Spinal cord (tissue), 10 donors: ENCODE results near the gene AGK. TPM values are rescaled to one million over a fixed set of nuclear protein-coding genes. Genes with fewer than 3 reads are reported as not detected.

Source experiments
- DNase-seq, 6 donors: peaks; one replicate each; pipeline versions ENCODE4 v3.0.0 to v3.0.0-alpha.2; 2013 to 2015; ENCODE audit warnings: low spot score in 6 of 6, low read depth in 4 of 6
- H3K27ac ChIP-seq: one replicate; pipeline ENCODE4 v1.5.1; 2013; ENCODE audit warnings: low read depth, low read length, control low read depth
- H3K27me3 ChIP-seq: one replicate; pipeline ENCODE4 v1.6.1; 2013; ENCODE audit warnings: low read length; ENCODE audit not compliant: control insufficient read depth, insufficient read depth
- H3K36me3 ChIP-seq: one replicate; pipeline ENCODE4 v1.6.1; 2013; ENCODE audit warnings: low read length; ENCODE audit not compliant: control insufficient read depth, insufficient read depth
- H3K4me1 ChIP-seq: one replicate; pipeline ENCODE4 v1.6.1; 2013; ENCODE audit warnings: low read length; ENCODE audit not compliant: control insufficient read depth, insufficient read depth
- H3K4me3 ChIP-seq: one replicate; pipeline ENCODE4 v1.5.1; 2013; ENCODE audit warnings: low read depth, low read length, control low read depth
- H3K9me3 ChIP-seq: one replicate; pipeline ENCODE4 v1.6.1; 2013; ENCODE audit warnings: low read length; ENCODE audit not compliant: control insufficient read depth, insufficient read depth
- WGBS: methylation state at CpG from one replicate; pipeline ENCODE4 v1.1.5; 2013; ENCODE audit warnings: missing lambda C conversion rate; ENCODE audit not compliant: insufficient coverage; 5-methylcytosine and 5-hydroxymethylcytosine counted together
- polyA plus RNA-seq, 2 donors: library from polyadenylated mRNA; unstranded; fragments of 120-200 nt; gene quantifications; one replicate each; pipeline ENCODE4 v1.2.1, GENCODE V29; 2013; ENCODE audit not compliant: insufficient read length in 2 of 2
- total RNA-seq, 2 donors: library from RNA; depleted of rRNA in 1 of 2; stranded (reverse); fragments of 120-200 nt in 1 of 2; fragments of >200 nt in 1 of 2; gene quantifications; one replicate each; pipeline versions ENCODE4 v1.2.3 to v1.2.4, GENCODE V29; 2013 to 2014
- donor health status: healthy.

AGK gene
- total and polyA plus RNA-seq, 4 donors = 43.7 to 65.7 (median 48.5) TPM

DNA sequence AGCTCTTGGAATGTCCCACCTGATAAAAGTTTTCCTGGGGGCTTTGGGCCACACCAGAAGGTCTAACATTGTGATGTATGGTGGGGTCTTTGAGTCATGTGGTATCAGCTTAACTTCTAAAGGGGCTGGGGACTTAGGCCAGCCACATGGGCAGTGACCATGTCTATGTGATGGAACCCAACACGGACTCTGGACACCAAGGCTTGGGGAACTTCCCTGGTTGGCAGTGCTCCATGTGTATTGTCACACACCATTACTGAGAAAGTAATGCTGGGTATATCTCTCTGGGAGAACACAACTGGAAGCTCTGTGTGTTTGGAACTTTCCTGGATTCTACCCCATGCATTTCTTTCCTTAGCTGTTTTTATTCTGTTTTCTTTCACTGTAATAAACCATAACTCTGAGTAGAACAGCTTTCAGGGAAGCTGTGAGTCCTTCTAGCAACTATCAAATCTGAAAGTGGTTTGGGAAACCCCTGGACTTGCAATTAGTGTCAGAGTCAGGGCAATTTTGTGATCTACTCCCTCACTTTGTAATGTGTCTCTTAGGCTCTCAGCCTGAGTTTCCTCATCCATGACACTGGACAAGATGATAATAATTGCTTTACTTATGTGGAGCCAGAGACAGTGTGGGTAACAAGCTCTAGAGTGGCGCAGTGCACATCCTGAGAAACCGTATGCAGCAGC, 28.4 kb upstream of the AGK start:
- Histone ChIP-seq H3K4me1 (no peaks in the 10 kb centered on the region), H3K27ac (no peak overlapping the region), H3K27me3 (no peaks in the 10 kb centered on the region), H3K9me3 (no peaks in the 10 kb centered on the region), H3K4me3 (no peak overlapping the region), H3K36me3 (no peaks in the 10 kb centered on the region)
- DNase-seq = no peak
- WGBS = 83% methylated on average over 3 of the region's 3 CpGs

DNA sequence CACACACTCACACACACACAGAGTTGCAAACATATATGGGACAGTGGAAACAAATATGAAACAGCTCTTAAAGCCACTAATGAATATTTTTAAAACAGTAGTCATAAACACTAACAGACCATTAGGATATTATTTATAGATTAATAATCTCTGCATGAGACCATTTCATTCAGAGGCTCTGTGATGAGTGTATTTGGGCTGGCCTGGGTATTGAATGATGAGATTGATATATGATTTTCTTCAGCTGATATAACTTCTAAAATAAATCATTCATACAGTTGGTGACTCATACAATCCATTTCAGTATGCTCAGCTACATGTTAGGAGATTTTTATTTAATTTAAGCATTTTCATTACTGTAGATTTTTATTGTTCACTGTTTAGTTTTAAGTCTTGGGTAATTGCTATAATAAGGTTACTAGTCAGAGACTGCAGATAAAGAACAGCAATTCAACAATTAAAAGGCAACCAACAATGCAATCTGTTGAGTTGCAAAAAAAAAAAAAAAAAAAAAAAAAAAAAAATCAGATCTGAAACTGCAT, 25.2 kb upstream of the AGK start:
- H3K36me3 ChIP-seq = no peaks in the 10 kb centered on the region
- H3K4me1 ChIP-seq = no peaks in the 10 kb centered on the region
- no peaks in the 10 kb centered on the region for H3K27me3 ChIP-seq
- peak in 1 of 6 donors; percentile 28 for DNase-seq
- no peak overlapping the region for H3K4me3 ChIP-seq
- no peaks in the 10 kb centered on the region for H3K9me3 ChIP-seq
- no peak overlapping the region for H3K27ac ChIP-seq

DNA sequence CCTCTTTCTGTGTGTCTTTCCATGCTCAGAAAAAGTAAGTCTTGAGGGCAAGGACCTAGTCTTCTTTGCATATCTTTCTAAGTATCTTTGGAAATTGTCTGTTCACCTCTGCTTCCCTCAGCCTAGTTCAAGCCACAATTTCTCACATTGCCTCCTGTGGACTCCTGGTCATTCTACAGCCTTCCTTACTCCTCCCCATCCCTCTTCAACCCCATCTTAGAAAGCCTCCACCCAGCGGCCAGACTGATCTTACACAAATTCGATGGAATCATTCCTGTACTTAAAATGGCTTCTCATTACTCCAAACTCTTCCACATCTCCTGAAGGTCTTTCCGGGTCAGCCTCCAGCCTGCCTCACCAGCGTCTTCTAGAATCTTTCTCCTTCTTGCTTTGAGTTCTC, 24.1 kb upstream of the AGK start:
- Histone ChIP-seq H3K4me1 (no peaks in the 10 kb centered on the region), H3K4me3 (no peak overlapping the region), H3K27me3 (no peaks in the 10 kb centered on the region), H3K27ac (no peak overlapping the region), H3K9me3 (no peaks in the 10 kb centered on the region), H3K36me3 (no peaks in the 10 kb centered on the region)
- WGBS = 95% methylated on average over 4 of the region's 4 CpGs
- no peak for DNase-seq

DNA sequence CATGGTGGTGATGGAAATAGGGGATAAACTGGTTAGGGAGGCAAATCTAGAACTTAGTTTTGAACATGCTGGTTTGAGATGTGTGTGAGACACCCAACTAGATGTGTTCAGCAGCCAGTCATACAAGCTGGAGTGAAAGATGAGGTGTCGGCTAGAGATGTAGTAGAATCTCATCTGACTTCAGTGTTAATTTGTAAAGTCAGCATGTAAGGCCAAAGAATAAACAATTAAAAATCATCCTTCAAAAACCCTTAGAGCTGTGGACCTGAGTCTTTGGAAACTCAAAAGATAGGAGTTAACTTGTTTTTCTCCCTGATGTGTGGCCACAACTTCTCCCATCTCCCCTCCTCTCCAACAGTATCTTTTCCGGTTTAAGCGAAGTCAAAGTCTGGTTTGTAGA, 22.8 kb upstream of the AGK start:
- WGBS = no CpG with 5 or more reads among the region's 3 CpGs
- DNase-seq = no peak

DNA sequence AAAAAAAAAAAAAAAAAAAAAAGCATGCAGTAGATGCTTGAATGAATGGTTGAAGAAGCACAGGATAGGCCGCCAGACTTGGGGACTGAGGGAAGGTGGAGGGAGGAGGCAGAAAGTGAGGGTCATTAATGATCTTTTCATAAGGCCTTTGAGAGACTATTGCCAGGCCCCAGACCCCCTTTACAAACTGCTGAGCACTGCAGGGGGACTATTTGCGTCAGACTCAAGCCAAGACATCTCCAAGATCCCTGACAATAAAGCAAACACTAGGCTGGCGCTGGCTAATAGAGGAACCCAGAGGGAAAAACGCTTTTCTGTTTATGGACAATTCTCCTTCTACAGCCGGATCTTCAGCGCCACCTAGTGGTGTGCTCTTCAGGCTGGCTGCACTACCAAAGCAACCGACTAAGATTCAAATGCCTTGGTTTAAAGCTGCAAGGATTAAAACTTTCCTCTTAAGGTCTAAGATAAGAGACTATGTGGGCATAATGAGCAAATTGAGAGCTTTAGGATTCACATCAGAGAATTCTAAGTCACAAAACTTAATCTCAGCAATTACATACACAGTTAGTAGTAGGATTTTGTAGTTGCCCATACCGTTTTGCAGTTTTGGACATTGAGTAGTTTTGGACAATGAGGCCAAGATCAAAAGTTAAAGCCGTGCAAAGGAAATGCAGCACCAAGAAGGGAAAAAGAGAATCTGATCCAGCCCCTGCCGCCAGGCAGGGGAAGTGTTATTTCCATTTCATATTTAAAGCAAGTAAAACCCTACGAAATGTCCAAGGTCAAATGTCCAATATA, 17.9 kb upstream of the AGK start:
- Histone ChIP-seq H3K4me3 (peak overlapping the region; percentile 6), H3K4me1 (peaks cover 4% of the 10 kb centered on the region), H3K36me3 (no peaks in the 10 kb centered on the region), H3K27ac (peak overlapping the region; percentile 75), H3K27me3 (no peaks in the 10 kb centered on the region), H3K9me3 (no peaks in the 10 kb centered on the region)
- 11% methylated on average over 7 of the region's 11 CpGs for WGBS
- DNase-seq = peak; percentile 91 to 99 (median 94)

More for the DNA sequence above, 22.8 kb upstream of the AGK start:
- no peaks in the 10 kb centered on the region for H3K9me3 ChIP-seq
- H3K27me3 ChIP-seq = no peaks in the 10 kb centered on the region
- H3K27ac ChIP-seq = no peak overlapping the region
- H3K4me3 ChIP-seq = no peak overlapping the region
- no peaks in the 10 kb centered on the region for H3K36me3 ChIP-seq
- peaks cover 4% of the 10 kb centered on the region for H3K4me1 ChIP-seq

DNA sequence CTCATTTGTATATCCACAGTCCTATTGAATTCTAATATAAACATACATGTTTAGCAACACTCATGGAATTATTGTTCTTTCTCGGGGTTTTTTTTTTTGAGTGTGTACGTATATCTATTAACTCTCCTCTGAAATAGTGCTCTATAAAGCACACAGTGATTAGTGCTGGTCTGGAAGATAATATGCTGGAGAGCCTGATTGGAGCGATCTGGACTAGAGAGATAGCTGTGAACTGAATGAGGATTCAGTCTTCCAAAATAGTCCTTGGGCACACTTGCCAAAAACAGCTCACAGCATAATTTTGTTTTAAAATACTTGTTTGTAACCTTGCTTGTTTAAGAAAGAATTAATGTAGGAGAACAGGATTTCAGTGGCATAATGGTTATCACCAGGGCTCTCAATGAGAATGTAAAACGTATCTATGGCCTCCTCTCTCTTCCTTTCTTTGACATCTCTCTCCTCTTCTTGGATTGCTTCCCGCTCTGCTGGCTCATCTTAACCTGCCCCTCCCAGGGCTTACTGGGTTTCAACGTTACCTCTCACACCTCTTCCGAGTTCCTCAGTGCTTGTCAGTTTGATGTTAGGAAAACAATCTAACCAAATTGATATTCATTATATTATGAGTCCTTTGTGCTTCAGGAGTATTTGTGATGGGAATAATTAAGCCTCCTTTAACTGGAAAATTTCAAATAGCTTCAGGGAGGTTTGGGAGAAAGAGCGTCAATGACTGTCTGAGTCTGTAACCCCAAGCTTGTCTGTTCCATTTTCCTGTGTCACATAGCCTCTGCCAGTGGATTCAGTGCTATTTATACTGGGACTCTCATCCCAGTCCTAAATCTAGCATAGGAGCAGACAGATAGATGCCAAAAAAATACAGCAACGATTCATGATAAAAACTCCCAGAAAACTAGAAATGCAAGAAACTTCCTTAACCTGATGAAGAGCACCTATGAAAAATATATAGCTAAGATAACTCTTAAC, 16.2 kb upstream of the AGK start:
- Histone ChIP-seq H3K4me3 (no peak overlapping the region), H3K9me3 (no peaks in the 10 kb centered on the region), H3K27me3 (no peaks in the 10 kb centered on the region), H3K4me1 (peaks cover 4% of the 10 kb centered on the region), H3K36me3 (no peaks in the 10 kb centered on the region), H3K27ac (no peak overlapping the region)
- 50% methylated on average over 1 of the region's 9 CpGs for WGBS
- DNase-seq = peak in 1 of 6 donors; percentile 48

DNA sequence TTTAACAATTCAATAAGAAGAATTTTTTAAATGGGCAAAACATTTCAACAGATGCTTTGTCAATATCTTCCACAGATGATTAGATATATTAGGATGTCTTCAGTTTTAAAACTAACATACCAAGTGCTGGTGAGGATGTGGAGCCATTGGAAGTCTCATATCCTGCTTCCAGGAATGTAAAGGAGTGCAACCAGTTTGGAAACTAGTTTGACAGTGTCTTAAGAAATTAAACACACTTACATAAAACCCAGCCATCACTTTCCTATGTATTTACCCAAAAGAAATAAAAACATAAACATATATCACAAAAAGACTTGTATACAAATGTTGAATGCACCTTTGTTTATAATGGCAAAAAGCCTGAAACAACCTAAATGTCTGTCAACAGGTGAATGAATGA, 13.3 kb upstream of the AGK start:
- H3K36me3 ChIP-seq = no peaks in the 10 kb centered on the region
- no peaks in the 10 kb centered on the region for H3K9me3 ChIP-seq
- no peak overlapping the region for H3K4me3 ChIP-seq
- DNase-seq = no peak
- no peak overlapping the region for H3K27ac ChIP-seq
- no peaks in the 10 kb centered on the region for H3K27me3 ChIP-seq
- H3K4me1 ChIP-seq = peaks cover under 1% of the 10 kb centered on the region

DNA sequence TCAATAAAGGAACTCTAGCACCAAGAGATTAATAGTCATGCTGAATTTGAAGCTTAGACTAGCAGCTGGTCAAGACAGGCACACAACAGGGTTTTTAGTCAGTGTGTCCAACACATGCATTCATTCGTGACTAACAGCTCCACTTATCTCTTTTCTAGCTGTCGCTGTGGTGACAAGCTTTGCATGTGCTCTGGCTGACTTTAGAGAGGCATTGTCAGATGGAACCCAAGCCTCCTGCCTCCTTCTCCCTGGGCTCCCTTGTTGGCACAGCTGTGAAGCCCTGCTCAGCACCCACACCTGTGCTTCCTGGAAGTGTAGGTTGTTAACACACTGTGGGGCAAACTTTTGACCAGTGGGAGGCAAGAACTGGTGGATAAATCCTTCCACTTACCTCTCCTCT, 9.8 kb upstream of the AGK start:
- Histone ChIP-seq H3K27ac (no peak overlapping the region), H3K27me3 (no peaks in the 10 kb centered on the region), H3K36me3 (no peaks in the 10 kb centered on the region), H3K9me3 (no peaks in the 10 kb centered on the region), H3K4me3 (no peak overlapping the region), H3K4me1 (no peaks in the 10 kb centered on the region)
- no peak for DNase-seq
- 35% methylated on average over 2 of the region's 2 CpGs for WGBS

DNA sequence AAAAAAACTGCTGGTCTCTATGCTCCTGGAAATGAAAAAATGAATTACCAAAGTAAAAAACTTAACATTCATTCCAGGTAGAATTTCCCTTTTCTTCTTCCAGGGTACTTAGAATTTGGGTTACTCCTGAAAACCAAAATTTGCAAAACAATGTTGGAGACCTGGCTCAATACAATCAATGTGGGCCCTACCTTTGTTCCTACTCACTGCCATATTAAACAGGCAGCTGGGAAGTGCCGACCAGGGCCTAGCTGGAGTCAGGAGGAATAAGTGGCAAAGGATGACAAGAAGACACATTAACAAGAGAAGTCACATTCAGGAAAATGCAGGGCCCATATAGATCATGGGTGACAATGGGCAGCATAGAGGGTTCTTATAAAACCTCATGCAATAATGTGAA, 6.4 kb upstream of the AGK start:
- no peaks in the 10 kb centered on the region for H3K27me3 ChIP-seq
- WGBS = no CpG with 5 or more reads among the region's 1 CpG
- no peak overlapping the region for H3K27ac ChIP-seq
- H3K4me1 ChIP-seq = peaks cover 7% of the 10 kb centered on the region
- no peaks in the 10 kb centered on the region for H3K36me3 ChIP-seq
- H3K9me3 ChIP-seq = no peaks in the 10 kb centered on the region
- DNase-seq = no peak
- H3K4me3 ChIP-seq = no peak overlapping the region
